Common myeloid progenitor, CD34-positive (primary cell): Measurements from ENCODE around the gene DNAJC18.
A peak's percentile ranks its signal among the peaks of the same experiment; 100 is the strongest.

Experiments used
- CTCF ChIA-PET: fragments of 350-600 bp; sonication (Branson Sonifier 250); formaldehyde crosslinking; loops from one replicate; lab custom pipeline; 2021; ENCODE audit warnings: antibody characterized with exemption; lab: Charles Lee
- POLR2A ChIA-PET: fragments of 350-600 bp; sonication (Branson Sonifier 250); formaldehyde crosslinking; loops from one replicate; lab custom pipeline; 2021; ENCODE audit warnings: antibody characterized with exemption; lab: Charles Lee
- DNase-seq, 3 donors: peaks; one replicate each; pipeline versions ENCODE4 v3.0.0 to v3.0.0-alpha.2; 2013
- H3K27ac ChIP-seq, 2 experiments: 1 replicate in 1 of 2; 2 replicates in 1 of 2; pipeline ENCODE4 v1.7.0; 2013; ENCODE audit warnings: inconsistent platforms in 2 of 2, low read length in 2 of 2, mild to moderate bottlenecking in 2 of 2, low read depth in 1 of 2, moderate library complexity in 1 of 2; ENCODE audit not compliant: severe bottlenecking in 2 of 2, insufficient read depth in 1 of 2, poor library complexity in 1 of 2
- H3K27me3 ChIP-seq, 5 experiments: replicated peaks in 2 of 5; 1 replicate in 3 of 5; 2 replicates in 2 of 5; pipeline versions ENCODE4 v1.6.1 to v1.7.0; 2013; ENCODE audit warnings: low read length in 4 of 5, mild to moderate bottlenecking in 2 of 5, moderate library complexity in 2 of 5, inconsistent platforms in 1 of 5; ENCODE audit not compliant: insufficient read depth in 5 of 5, control insufficient read depth in 4 of 5
- H3K36me3 ChIP-seq, 4 experiments: 1 replicate in 2 of 4; 2 replicates in 2 of 4; pipeline versions ENCODE4 v1.6.1 to v1.7.0; 2013; ENCODE audit warnings: low read length in 3 of 4, control low read depth in 1 of 4, mild to moderate bottlenecking in 1 of 4; ENCODE audit not compliant: control insufficient read depth in 4 of 4, insufficient read depth in 4 of 4
- H3K4me1 ChIP-seq, 4 experiments: 1 replicate in 3 of 4; 2 replicates in 1 of 4; pipeline versions ENCODE4 v1.6.1 to v1.7.1; 2013; ENCODE audit warnings: low read length in 3 of 4, mild to moderate bottlenecking in 3 of 4, control low read depth in 1 of 4, inconsistent platforms in 1 of 4, moderate library complexity in 1 of 4; ENCODE audit not compliant: control insufficient read depth in 4 of 4, insufficient read depth in 4 of 4; ENCODE audit errors: control extremely low read depth in 1 of 4
- H3K4me3 ChIP-seq, 7 experiments: 1 replicate in 4 of 7; 2 replicates in 3 of 7; pipeline versions ENCODE4 v1.5.1 to v1.7.0; 2013; ENCODE audit warnings: mild to moderate bottlenecking in 7 of 7, low read length in 6 of 7, moderate library complexity in 6 of 7, inconsistent platforms in 2 of 7, low read depth in 2 of 7, control low read depth in 1 of 7; ENCODE audit not compliant: insufficient read depth in 4 of 7, control insufficient read depth in 1 of 7; ENCODE audit errors: extremely low read depth in 1 of 7
- H3K9me3 ChIP-seq, 5 experiments: 1 replicate in 4 of 5; 2 replicates in 1 of 5; pipeline versions ENCODE4 v1.6.1 to v1.7.1; 2013; ENCODE audit warnings: low read length in 4 of 5, mild to moderate bottlenecking in 2 of 5, inconsistent platforms in 1 of 5, low read depth in 1 of 5, moderate library complexity in 1 of 5; ENCODE audit not compliant: control insufficient read depth in 4 of 5, insufficient read depth in 2 of 5; ENCODE audit errors: control extremely low read depth in 1 of 5
- whole genome bisulfite sequencing: methylation state at CpG from one replicate; pipeline ENCODE4 v1.1.5; 2013; ENCODE audit not compliant: insufficient coverage; 5-methylcytosine and 5-hydroxymethylcytosine counted together

The DNAJC18 gene

DNA sequence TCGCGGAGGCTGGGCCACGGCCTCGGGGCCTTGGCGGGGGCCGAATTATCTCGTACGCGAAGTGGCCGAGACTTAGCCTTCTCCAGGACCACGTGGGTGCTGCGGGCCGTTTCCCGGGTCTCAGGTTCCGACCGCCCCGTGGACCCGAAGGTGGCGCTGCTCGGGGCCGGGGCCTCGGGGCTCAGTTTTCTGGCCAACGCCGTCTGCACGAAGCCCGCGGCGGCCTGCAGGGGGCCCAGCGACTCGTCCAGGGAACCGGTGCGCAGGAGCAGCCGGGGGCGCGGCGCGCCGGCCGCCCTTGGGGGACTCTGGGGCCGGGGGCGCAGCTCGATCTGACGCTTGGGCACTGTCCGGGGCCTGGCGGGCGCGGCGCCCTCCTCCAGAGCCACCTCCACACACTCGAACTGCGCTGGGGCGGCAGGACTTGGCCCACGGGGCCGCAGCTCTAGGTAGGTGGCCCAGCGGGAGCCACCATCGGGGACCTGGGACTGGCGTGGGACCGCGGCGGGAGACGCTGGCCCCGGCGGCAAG lies 45.1 kb downstream of the DNAJC18 start:
- H3K27me3 ChIP-seq = no peaks in the 10 kb centered on the region
- ChIA-PET CTCF (interaction anchor here (0.6 to 6.0 kb wide), 3 partner anchors 8 to 936 kb away, joined by 3 to 60 read pairs (median 4); partner anchors contain the start of gene SPATA24), POLR2A (interaction anchor here (0.5 kb wide), 1 partner anchor 86 kb away, joined by 5 read pairs; no protein-coding TSS in a partner anchor)
- no peaks in the 10 kb centered on the region for H3K9me3 ChIP-seq
- DNase-seq = peak; percentile 66 to 77 (median 72)
- H3K4me1 ChIP-seq = peaks cover 0 to 60% (median 55%) of the 10 kb centered on the region in 4 experiments
- H3K4me3 ChIP-seq = peak overlapping the region; percentile 47 to 81 (median 72)
- H3K27ac ChIP-seq = peak overlapping the region in 1 of 2 experiments; percentile 49
- WGBS = 3% methylated on average over 44 of the region's 62 CpGs
- H3K36me3 ChIP-seq = peaks cover 0 to 15% (median 6%) of the 10 kb centered on the region in 4 experiments

- ChIA-PET CTCF (interaction anchor here (0.6 to 6.0 kb wide), 7 partner anchors 9 to 936 kb away, joined by 3 to 60 read pairs (median 3); partner anchors contain the start of genes PAIP2 and SPATA24), POLR2A (no interaction called here)
- H3K4me3 ChIP-seq = peak overlapping the region; percentile 47 to 81 (median 72)
- no peaks in the 10 kb centered on the region for H3K9me3 ChIP-seq
- H3K27ac ChIP-seq = peak overlapping the region in 1 of 2 experiments; percentile 49
- H3K36me3 ChIP-seq = peaks cover 0 to 15% (median 6%) of the 10 kb centered on the region in 4 experiments
- H3K27me3 ChIP-seq = no peaks in the 10 kb centered on the region
- no peak for DNase-seq
- peaks cover 0 to 66% (median 60%) of the 10 kb centered on the region in 4 experiments for H3K4me1 ChIP-seq
- 6% methylated on average over 47 of the region's 49 CpGs for WGBS
Observed at GRCh38 chr5:139393497-139394122, 45.7 kb downstream of the DNAJC18 start.

DNA sequence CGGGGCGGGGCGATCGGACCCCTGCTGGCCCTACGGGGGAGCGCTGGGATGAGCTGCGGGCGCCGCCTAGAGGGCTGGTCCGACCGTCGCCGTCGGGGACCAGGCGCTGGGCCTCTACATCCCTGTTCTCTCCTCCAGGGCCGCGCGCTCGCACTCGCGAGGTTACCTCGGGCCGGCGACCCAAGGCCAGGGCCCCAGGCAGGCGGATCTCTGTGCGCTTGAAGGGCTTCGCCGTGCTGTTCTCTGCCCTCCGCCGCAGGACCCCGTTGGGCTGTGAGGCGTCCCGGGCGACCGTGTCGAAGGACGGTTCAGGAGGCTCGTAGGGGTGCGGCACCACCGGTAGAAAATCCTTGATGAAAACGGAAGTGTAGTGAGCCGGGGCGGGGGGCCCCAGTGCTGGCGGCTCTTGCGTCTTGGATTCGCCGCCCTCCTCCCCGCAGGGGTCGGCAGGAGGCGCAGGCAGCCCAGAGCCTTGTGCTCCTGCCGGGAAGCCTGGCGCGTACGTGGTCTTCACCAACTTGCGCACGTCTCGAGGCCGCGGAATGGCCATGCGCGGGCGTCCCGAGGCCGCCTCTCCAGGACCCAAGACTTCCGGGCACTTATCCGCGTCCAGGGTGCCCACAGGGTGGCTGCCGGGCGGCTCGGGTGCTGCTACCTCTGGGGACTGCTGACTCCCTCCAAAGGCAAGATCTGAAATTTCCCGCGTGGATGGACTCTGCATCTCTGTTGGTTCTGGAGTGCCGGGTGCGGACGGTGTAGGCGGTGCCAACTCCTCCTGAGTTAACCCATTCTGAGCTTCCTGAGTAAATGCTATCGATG lies 46.4 kb downstream of the DNAJC18 start:
- H3K9me3 ChIP-seq = no peaks in the 10 kb centered on the region
- ChIA-PET POLR2A (interaction anchor here (0.5 to 1.9 kb wide), 2 partner anchors 10 to 51 kb away, joined by 3 to 6 read pairs; partner anchors contain the start of gene PAIP2), CTCF (interaction anchor here (0.7 to 6.0 kb wide), 11 partner anchors 9 to 265 kb away, joined by 3 to 60 read pairs (median 3); partner anchors contain the start of genes PAIP2 and SPATA24)
- under 1% methylated on average over 61 of the region's 77 CpGs for WGBS
- H3K4me1 ChIP-seq = peaks cover 0 to 73% (median 68%) of the 10 kb centered on the region in 4 experiments
- peak overlapping the region in 1 of 2 experiments; percentile 95 for H3K27ac ChIP-seq
- peak overlapping the region; percentile 47 to 81 (median 72) for H3K4me3 ChIP-seq
- H3K27me3 ChIP-seq = no peaks in the 10 kb centered on the region
- peaks cover 0 to 15% (median 6%) of the 10 kb centered on the region in 4 experiments for H3K36me3 ChIP-seq
- DNase-seq = peak; percentile 91 to 93 (median 92)

DNA sequence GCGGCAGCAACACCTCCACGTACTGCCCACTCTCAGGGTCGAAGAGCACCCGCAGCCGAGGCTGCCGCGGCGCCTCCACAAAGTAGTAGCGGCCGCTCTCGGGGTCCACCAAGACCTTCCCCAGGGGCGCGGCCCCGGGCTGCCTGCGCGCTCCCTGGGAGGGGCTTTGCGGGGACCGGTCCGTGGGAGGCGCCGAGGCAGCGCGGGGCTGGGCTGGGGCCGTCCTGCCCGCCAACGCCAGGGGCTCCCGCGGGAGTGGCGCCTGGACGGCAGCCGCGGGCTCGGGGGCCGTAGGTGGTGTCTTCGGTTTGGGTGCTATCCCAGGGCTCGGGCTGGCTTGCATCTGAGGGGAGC lies 47.0 kb downstream of the DNAJC18 start:
- H3K4me1 ChIP-seq = peaks cover 0 to 79% (median 73%) of the 10 kb centered on the region in 4 experiments
- DNase-seq = no peak
- H3K9me3 ChIP-seq = no peaks in the 10 kb centered on the region
- peak overlapping the region; percentile 58 to 95 for H3K27ac ChIP-seq
- CTCF ChIA-PET = interaction anchor here (1.2 to 6.0 kb wide), 11 partner anchors 10 to 121 kb away, joined by 3 to 60 read pairs (median 3); partner anchors contain the start of genes PAIP2 and SPATA24
- H3K27me3 ChIP-seq = no peaks in the 10 kb centered on the region
- peaks cover 0 to 15% (median 6%) of the 10 kb centered on the region in 4 experiments for H3K36me3 ChIP-seq
- POLR2A ChIA-PET = interaction anchor here (1.9 kb wide), 1 partner anchor 51 kb away, joined by 6 read pairs; the partner anchor contains the start of gene PAIP2
- peak overlapping the region; percentile 47 to 81 (median 72) for H3K4me3 ChIP-seq
- WGBS = 0% methylated on average over 27 of the region's 36 CpGs

DNA sequence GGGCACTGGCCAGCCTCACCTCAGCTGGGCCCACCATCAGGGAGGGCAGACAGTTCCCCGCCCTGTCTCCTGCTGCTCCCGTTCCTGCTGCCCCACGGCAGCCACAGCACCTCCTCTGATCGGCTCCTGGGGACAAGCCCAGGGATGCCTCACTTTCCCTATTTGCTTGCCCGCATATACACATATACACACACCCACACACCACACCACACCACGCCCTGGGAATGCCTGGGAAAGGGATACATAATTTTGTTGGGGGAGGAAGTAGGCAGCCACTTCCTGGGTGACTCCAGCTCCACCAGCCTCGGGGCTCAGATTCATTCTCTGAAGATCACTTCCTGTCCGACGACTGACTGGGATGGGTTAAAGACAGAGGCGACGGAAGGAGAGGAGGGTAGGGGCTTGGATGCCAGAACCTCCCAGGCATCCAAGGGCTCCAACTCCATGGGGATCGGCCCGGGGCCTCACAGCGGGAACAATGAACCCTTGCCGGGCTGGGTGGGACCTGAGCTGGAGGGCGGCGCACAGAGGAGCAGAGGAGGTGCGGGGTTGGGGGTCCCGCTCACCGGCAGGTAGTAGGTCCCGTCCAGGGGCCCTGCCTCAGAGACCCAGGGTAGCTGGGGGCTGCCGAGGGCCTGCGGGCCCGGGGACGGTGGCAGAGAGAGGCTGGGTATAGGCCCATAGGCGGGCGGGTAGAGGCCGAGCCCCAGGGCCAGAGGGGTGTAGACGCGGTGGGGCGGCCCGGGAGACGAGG lies 47.6 kb downstream of the DNAJC18 start:
- peak overlapping the region; percentile 47 to 81 (median 72) for H3K4me3 ChIP-seq
- POLR2A ChIA-PET = interaction anchor here (0.9 to 2.0 kb wide), 3 partner anchors 22 to 50 kb away, joined by 5 to 6 read pairs (median 5); partner anchors contain the start of gene PAIP2
- H3K4me1 ChIP-seq = peaks cover 0 to 85% (median 79%) of the 10 kb centered on the region in 4 experiments

More for the DNA sequence above, 47.6 kb downstream of the DNAJC18 start:
- DNase-seq = no peak
- Histone ChIP-seq H3K9me3 (no peaks in the 10 kb centered on the region), H3K27me3 (no peaks in the 10 kb centered on the region), H3K27ac (peak overlapping the region; percentile 58 to 95), H3K36me3 (peaks cover 0 to 14% (median 4%) of the 10 kb centered on the region in 4 experiments)
- WGBS = 30% methylated on average over 28 of the region's 33 CpGs
- CTCF ChIA-PET = interaction anchor here (0.7 to 6.0 kb wide), 23 partner anchors 9 to 144 kb away, joined by 3 to 60 read pairs (median 3); partner anchors contain the start of genes DNAJC18, PAIP2, SLC23A1 and SPATA24
